WTC11 (cell line): ENCODE data around the gene NR5A1.

Source experiments
- ATF3 ChIP-seq: sonication (generic); formaldehyde crosslinking; conservative IDR thresholded peaks from 2 replicates; pipeline ENCODE4 v1.8.1; 2022; ENCODE audit warnings: mild to moderate bottlenecking, missing genetic modification reagents
- CTCF ChIP-seq: fragments of 200-600 bp; IDR thresholded peaks from 2 replicates; pipeline ENCODE4 v1.8.0; 2022; ENCODE audit warnings: antibody characterized with exemption
- E2F5 ChIP-seq: sonication (generic); formaldehyde crosslinking; IDR thresholded peaks from 2 replicates; pipeline ENCODE4 v1.8.1; 2022; ENCODE audit warnings: mild to moderate bottlenecking, moderate library complexity, missing genetic modification reagents
- ZBTB21 ChIP-seq: sonication (generic); formaldehyde crosslinking; IDR thresholded peaks from 2 replicates; pipeline ENCODE4 v1.8.1; 2023; ENCODE audit warnings: mild to moderate bottlenecking, missing genetic modification reagents, borderline replicate concordance
- TF ChIP-seq, protein P1 (sequence below): sonication (generic); formaldehyde crosslinking; IDR thresholded peaks from 2 replicates; pipeline ENCODE4 v1.8.0; 2022; ENCODE audit warnings: mild to moderate bottlenecking, missing genetic modification reagents
- TF ChIP-seq, protein P2 (sequence below): sonication (generic); formaldehyde crosslinking; IDR thresholded peaks from 2 replicates; pipeline ENCODE4 v1.8.0; 2022; ENCODE audit warnings: mild to moderate bottlenecking, missing genetic modification reagents

DNA sequence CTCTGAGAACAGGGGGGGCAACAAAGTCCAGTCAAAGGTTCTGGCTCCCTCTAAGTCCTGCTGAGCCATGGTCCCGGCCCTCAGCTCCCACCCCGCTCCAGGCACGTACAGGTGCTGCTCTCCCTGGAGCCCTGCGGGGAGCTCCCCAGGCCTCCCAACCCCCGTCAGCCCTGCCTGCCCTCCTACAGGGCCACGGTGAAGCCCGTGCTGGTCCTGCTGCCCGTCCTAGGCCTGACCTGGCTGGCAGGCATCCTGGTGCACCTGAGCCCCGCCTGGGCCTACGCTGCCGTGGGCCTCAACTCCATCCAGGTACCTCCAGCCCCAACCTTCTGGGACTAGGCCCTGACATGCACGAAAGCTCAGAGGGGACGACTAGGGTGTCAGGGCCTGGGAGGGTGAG is 36.9 kb downstream of the NR5A1 start:
- TF ChIP-seq CTCF (no peak), ATF3 (CRISPR knock-in tag) (no peak), ZBTB21 (CRISPR knock-in tag) (no peak), E2F5 (CRISPR knock-in tag) (no peak)
- TF ChIP-seq, protein P1, sequence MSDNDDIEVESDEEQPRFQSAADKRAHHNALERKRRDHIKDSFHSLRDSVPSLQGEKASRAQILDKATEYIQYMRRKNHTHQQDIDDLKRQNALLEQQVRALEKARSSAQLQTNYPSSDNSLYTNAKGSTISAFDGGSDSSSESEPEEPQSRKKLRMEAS (CRISPR knock-in tag) = no peak
- TF ChIP-seq, protein P2, sequence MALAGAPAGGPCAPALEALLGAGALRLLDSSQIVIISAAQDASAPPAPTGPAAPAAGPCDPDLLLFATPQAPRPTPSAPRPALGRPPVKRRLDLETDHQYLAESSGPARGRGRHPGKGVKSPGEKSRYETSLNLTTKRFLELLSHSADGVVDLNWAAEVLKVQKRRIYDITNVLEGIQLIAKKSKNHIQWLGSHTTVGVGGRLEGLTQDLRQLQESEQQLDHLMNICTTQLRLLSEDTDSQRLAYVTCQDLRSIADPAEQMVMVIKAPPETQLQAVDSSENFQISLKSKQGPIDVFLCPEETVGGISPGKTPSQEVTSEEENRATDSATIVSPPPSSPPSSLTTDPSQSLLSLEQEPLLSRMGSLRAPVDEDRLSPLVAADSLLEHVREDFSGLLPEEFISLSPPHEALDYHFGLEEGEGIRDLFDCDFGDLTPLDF (CRISPR knock-in tag) = no peak
